Activated naive CD8-positive, alpha-beta T cell treated with anti-CD3 and anti-CD28 coated beads, Interleukin-2, amount 50 U/mL, for 16 hours (primary cell): Measurements from ENCODE around the gene ZFP82.

ENCODE experiments used
- DNase-seq: peaks from one replicate; pipeline ENCODE4 v3.0.0-alpha.2; 2020; ENCODE audit warnings: low read depth, low spot score

The ZFP82 gene

GRCh38 chr19:36373638-36374156 is 44.7 kb downstream of the ZFP82 start:
- DNase-seq, result no peak

GRCh38 chr19:36371886-36372285 is 46.6 kb downstream of the ZFP82 start:
- no peak for DNase-seq

GRCh38 chr19:36363845-36364244 is 54.6 kb downstream of the ZFP82 start:
- no peak for DNase-seq
